OCI-LY1 (cell line): Measurements from ENCODE around the gene CHCHD3.

Source experiments
- CTCF ChIP-seq: fragments of 200-600 bp; sonication (generic), shearing (Covaris generic); IDR thresholded peaks from 2 replicates; pipeline ENCODE4 v1.5.1; 2017; ENCODE audit warnings: mild to moderate bottlenecking, antibody characterized with exemption, low read length, moderate library complexity, mixed read lengths
- EZH2 ChIP-seq: fragments of 200-600 bp; sonication (generic), shearing (Covaris generic); IDR thresholded peaks from 2 replicates; pipeline ENCODE4 v1.8.0; 2017; ENCODE audit warnings: borderline replicate concordance, mixed run types, mild to moderate bottlenecking, antibody characterized with exemption, low read length, moderate library complexity, mixed read lengths

- TF ChIP-seq CTCF, result no peak
- no peak for TF ChIP-seq EZH2
Observed at GRCh38 chr7:132738254-132738653, 343.6 kb downstream of the CHCHD3 start.
